Activated CD4-positive, alpha-beta T cell treated with anti-CD3 and anti-CD28 coated beads, Interleukin-2, amount 50 U/mL, for 4 hours (primary cell): Measurements from ENCODE around the gene DNAH6.

Experiments
- DNase-seq, 2 experiments: peaks; one replicate each; pipeline ENCODE4 v3.0.0-alpha.2; 2020

DNAH6 gene

GRCh38 chr2:84631047-84631446, 114.7 kb downstream of the DNAH6 start:
- no peak for DNase-seq

DNA sequence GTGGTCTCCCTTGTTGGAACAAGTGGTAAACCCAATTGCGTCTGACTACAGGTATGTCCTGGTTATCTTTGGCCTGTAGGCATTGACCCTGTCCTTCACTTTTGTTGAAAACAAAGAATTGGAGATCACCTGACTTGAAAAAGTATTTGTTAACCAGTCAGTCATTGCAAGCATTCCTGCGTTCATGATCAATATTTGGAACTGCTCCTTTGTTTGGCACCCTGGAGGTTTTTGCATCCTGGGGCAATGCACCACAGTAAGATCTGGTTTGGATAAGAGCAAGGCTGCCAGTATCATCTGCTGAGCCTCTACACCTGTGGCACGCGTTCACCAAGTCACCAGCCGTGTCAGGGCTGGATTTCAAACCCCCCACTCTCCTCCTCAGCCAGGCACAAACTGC, 115.7 kb downstream of the DNAH6 start:
- no peak for DNase-seq

- DNase-seq: no peak
Observed at GRCh38 chr2:84636080-84636971, 120.0 kb downstream of the DNAH6 start.

DNA sequence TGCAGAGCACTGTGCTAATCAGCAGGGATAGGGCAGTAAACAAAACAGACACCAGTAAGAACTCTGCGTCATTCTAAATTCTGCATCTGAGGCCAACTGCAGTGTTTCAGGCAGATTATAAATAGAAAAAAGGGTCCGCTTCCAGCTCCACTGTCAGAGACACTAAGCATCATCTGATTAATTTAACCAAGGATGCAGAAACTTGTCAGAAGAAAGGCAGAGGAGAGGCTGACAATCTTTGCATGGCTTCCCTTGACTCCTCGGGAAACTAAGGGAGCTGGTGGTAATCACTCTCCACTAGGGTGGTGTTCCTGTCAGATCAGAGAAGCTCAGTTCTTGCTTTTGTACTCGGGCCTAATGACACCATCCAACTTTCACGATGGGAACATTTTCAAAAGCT, 123.5 kb downstream of the DNAH6 start:
- DNase-seq: no peak

GRCh38 chr2:84640411-84640810, 124.1 kb downstream of the DNAH6 start:
- no peak for DNase-seq

DNA sequence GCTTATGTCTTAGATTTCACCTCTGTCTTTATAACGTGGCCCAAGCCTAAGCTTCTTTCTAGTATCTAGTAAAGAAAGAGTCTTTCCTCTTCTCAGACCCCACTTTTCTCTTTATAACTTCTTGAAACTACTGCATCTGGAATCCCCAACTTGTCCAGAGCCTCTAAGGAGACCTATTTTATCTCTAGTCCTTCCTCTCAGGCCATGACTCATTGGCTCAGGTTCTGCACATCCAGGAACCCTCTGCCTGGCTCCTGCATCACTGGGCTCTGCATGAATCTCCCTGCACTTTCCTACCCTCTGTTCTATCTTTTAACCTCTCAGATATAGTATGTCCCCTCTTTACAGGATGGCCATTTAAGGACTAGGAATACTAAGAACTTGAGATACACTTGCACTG, 124.7 kb downstream of the DNAH6 start:
- no peak for DNase-seq

- DNase-seq: no peak
Observed at GRCh38 chr2:84643991-84644390, 127.7 kb downstream of the DNAH6 start.

GRCh38 chr2:84646514-84646913, 130.2 kb downstream of the DNAH6 start:
- DNase-seq: no peak

DNA sequence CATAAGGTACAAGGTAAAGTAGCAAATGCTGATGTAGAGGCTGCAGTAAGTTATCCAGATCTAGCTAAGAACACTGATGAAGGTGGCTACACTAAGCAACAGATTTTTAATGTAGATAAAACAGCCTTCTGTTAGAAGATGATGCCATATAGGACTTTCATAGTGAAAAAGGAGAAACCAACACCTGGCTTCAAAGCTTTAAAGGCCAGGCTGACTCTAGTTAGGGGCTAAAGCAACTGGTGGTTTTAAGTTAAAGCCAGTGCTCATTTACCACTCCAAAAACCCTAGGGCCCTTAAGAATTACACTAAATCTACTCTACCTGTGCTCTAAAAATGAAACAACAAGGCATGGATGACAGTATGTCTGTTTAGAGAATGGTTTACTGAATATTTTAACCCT, 131.0 kb downstream of the DNAH6 start:
- DNase-seq: no peak

DNA sequence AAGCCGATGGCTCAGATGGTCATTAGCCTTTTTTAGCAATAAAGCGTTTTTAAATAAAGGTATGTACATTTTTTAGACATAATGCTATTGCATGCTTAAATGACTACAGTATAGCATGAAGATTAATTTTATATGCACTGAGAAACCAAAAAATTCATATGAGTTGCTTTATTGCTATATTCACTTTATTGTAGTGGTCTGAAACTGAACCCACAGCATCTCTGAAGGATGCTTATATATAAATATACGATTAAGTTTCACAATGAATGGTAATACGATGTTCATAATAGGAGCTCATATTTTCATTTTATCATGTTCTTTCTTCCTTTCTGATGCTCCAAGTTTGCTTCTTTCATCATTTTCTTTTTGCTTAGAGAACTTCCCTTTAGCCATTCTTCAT, 132.8 kb downstream of the DNAH6 start:
- no peak for DNase-seq

DNA sequence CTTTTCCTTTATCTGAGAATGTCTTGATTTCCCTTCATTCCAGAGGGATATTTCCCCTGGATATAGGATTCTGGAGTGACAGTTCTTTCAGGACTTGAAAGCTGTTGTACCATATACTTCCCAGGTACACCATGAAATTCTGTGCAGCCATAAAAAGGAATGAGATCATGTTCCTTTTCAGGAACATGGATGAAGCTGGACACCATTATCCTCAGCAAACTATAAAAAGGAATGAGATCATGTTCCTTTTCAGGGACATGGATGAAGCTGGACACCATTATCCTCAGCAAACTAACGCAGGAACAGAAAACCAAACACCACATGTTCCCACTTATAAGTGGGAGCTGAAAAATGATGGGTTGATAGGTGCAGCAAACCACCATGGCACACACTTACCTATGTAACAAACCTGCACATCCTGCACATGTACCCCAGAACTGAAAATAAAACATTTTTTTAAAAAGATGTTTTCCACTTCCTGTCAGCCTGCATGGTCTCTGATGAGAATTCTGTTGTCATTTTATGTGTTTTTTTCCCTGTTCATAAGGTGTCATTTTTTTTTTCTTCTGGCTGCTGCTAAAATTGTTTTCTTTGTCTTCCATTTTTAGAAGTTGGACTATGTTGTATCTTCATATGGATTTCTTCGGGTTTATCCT, 133.3 kb downstream of the DNAH6 start:
- no peak for DNase-seq

GRCh38 chr2:84652431-84652830, 136.1 kb downstream of the DNAH6 start:
- DNase-seq: no peak

DNA sequence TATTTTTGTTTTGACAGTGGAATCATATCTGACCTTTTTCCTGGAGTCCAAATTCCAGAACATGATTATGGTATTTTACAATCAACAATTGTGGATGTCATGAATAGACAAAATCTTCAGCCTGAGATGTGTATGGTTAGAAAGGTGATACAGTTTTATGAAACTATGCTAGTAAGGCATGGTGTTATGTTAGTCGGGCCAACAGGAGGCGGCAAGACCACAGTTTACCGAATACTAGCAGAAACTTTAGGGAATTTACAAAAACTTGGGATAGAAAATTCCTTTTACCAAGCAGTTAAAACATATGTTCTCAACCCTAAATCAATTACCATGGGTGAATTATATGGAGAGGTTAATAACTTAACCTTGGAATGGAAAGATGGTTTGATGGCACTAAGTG, 137.0 kb downstream of the DNAH6 start:
- no peak for DNase-seq

DNA sequence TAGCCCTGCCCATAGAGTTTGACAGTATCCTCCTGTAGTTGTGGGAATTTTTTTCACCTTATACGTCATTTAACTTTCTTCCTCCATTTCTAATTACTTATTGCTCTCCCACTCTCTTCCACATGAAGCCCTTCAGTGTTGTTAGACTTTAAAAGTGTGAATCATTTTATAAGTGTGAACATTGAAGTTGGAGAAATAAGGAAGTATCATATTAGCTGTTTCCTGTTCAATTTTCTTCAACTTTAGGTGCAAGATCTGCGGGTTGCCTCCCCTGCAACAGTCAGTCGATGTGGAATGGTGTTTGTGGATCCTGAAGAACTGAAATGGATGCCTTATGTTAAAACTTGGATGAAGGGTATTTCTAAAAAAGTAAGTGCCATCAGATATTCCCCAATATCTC, 138.1 kb downstream of the DNAH6 start:
- no peak for DNase-seq

- no peak for DNase-seq
Observed at GRCh38 chr2:84669122-84669521, 152.8 kb downstream of the DNAH6 start.

- DNase-seq: no peak
Observed at GRCh38 chr2:84674099-84674498, 157.8 kb downstream of the DNAH6 start.

GRCh38 chr2:84674586-84674985, 158.3 kb downstream of the DNAH6 start:
- no peak for DNase-seq

DNA sequence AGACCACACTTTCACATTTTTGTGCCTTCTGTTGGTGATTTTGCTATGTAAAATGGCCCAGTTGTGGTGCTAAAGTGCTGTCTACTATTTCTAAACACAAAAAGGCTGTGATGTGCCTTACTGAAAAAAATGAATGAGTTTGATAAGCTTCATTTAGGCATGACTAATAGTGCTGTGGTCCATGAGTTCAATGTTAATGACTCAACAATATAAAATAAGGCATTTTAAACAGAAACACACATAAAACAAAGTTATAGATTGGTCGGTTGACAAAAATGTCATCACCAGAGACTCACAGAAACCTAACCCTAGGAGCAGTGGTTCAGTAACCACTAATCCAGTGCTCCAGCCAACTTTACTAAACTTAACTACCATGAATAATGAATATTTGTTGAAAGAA, 160.0 kb downstream of the DNAH6 start:
- DNase-seq: no peak

DNA sequence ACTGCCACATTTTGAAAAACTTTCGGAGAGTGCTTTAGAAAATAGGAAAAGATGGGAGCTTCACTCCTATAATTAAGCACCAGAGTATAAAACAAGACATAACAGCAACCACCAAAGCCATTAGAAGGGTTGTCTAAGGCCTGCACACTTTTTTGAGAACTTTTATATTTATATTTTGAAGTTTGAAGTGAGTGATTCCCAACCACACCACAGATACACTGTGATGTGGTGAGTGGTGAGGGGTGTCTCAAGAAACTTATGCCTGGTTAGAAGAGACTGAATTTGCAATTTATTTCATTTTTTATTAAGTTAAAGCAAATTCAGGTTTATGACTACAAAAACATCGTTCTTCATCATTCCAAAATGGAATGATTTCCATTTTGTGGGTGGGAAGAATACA, 161.9 kb downstream of the DNAH6 start:
- no peak for DNase-seq

DNA sequence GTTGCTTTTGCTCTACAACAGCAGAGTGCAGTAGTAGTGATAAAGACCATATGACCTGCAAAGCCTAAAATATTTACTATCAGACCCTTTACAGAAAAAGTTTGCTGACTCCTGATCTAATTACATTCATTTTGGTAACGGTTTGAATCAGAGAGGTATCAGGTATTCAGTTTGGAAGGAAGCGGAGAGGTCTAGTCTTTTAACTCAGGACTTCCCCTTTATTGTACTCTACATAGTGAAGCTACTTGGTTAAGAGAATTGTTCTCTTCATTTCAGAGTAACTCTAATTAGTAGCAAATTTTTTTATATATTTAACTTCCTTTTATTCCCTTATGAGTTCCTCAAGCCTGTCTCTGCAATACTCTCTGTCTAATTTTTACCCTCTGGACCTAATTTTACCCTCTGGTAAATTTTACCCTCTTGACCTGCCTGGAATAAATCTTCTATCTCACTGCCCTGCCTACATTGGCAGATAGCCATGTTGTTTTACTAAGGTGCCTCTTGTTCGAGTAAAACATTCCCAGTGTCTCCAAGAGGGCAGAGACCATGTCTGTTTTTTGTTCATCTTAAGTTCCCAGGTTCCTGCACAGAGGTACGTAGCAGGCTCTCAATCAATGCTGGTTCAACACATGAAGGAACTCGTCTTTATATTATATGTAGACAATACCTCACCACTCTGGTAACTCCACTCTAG, 170.6 kb downstream of the DNAH6 start:
- no peak for DNase-seq

GRCh38 chr2:84687498-84688149, 171.3 kb downstream of the DNAH6 start:
- DNase-seq: no peak

GRCh38 chr2:84690225-84690624, 173.9 kb downstream of the DNAH6 start:
- DNase-seq: no peak

- no peak for DNase-seq
Observed at GRCh38 chr2:84694088-84694622, 177.9 kb downstream of the DNAH6 start.
